Colon (tissue), 2 donors: Measurements from ENCODE around the gene NCOR2.

Source experiments
- FAIRE-seq: peaks from 2 replicates; lab custom pipeline; 2012; peaks lifted over from hg19 to GRCh38; lab: Jason Lieb, UNC
- donor health status: control.
- donor health status: control.

NCOR2 gene

GRCh38 chr12:124559182-124560017, 8.0 kb downstream of the NCOR2 start:
- FAIRE-seq = no peak

- no peak for FAIRE-seq
Observed at GRCh38 chr12:124558313-124558712, 9.1 kb downstream of the NCOR2 start.

- FAIRE-seq = no peak
Observed at GRCh38 chr12:124557518-124558223, 9.7 kb downstream of the NCOR2 start.

- FAIRE-seq = no peak
Observed at GRCh38 chr12:124556896-124557501, 10.4 kb downstream of the NCOR2 start.

GRCh38 chr12:124556074-124556466, 11.3 kb downstream of the NCOR2 start:
- no peak for FAIRE-seq

GRCh38 chr12:124555168-124556073, 12.0 kb downstream of the NCOR2 start:
- no peak for FAIRE-seq

GRCh38 chr12:124554429-124555029, 12.9 kb downstream of the NCOR2 start:
- FAIRE-seq = no peak

GRCh38 chr12:124553862-124554428, 13.5 kb downstream of the NCOR2 start:
- no peak for FAIRE-seq

GRCh38 chr12:124551268-124552144, 15.9 kb downstream of the NCOR2 start:
- FAIRE-seq = no peak

- no peak for FAIRE-seq
Observed at GRCh38 chr12:124550123-124551089, 17.0 kb downstream of the NCOR2 start.

- FAIRE-seq = no peak
Observed at GRCh38 chr12:124549629-124550028, 17.8 kb downstream of the NCOR2 start.

- no peak for FAIRE-seq
Observed at GRCh38 chr12:124548854-124549378, 18.5 kb downstream of the NCOR2 start.

GRCh38 chr12:124547626-124548025, 19.8 kb downstream of the NCOR2 start:
- FAIRE-seq = no peak

- no peak for FAIRE-seq
Observed at GRCh38 chr12:124545508-124546418, 21.6 kb downstream of the NCOR2 start.

- no peak for FAIRE-seq
Observed at GRCh38 chr12:124544983-124545382, 22.4 kb downstream of the NCOR2 start.

GRCh38 chr12:124544311-124544970, 23.0 kb downstream of the NCOR2 start:
- no peak for FAIRE-seq
